Measurements from ENCODE around the gene OBSCN. TPM values are rescaled to one million over a fixed set of nuclear protein-coding genes. Genes with fewer than 3 reads are reported as not detected.

The OBSCN gene
- total and polyA plus RNA-seq, 10 of the 15 experiments (the other 5 are each of a cell fraction or from before 2014, with no cell fraction given) = 0.01 to 0.36 (median 0.08) TPM; not detected in 2

GRCh38 chr1:228212966-228213844, 5.4 kb downstream of the OBSCN start (continued):
- TF ChIP-seq CUX1 (IDR thresholded peaks at IDR 0.05; ENCODE audit: insufficient replicate concordance, low read depth, low read length) (no peak), CTCF (IDR thresholded peaks at IDR 0.05 in 2 of 3, conservative IDR thresholded peaks at IDR 0.05 in 1 of 3; ENCODE audit: control insufficient read depth in 2 of 3, extremely low read depth in 1 of 3, insufficient read depth in 1 of 3, low read depth in 3 of 3, low read length in 3 of 3) (peak; percentile 45 to 77 (median 68)), BHLHE40 (IDR thresholded peaks at IDR 0.05; ENCODE audit: borderline replicate concordance in 1 of 2, low read depth in 2 of 2, low read length in 1 of 2) (peak in 1 of 2 experiments; percentile 64; a peak in 2 of 4 replicates), SMAD1 (IDR thresholded peaks at IDR 0.05; ENCODE audit: low read depth, partially characterized antibody) (no peak)
